Endodermal cell (in vitro differentiated cells): ENCODE measurements around the gene ERG. TPM values are rescaled to one million over a fixed set of nuclear protein-coding genes. Genes with fewer than 3 reads are reported as not detected.

Source experiments
- DNase-seq: peaks from one replicate; pipeline ENCODE4 v3.0.0-alpha.2; 2017
- H3K27ac ChIP-seq: 2 replicates; pipeline ENCODE4 v1.5.1; 2013; ENCODE audit warnings: mild to moderate bottlenecking, low read depth, low read length, moderate library complexity
- H3K27me3 ChIP-seq: 2 replicates; pipeline ENCODE4 v1.6.1; 2013; ENCODE audit warnings: mild to moderate bottlenecking, low read length, moderate library complexity; ENCODE audit not compliant: insufficient read depth, control insufficient read depth, poor library complexity, severe bottlenecking
- H3K36me3 ChIP-seq: 2 replicates; pipeline ENCODE4 v1.7.0; 2013; ENCODE audit warnings: mild to moderate bottlenecking, low read length, moderate library complexity; ENCODE audit not compliant: control insufficient read depth, insufficient read depth
- H3K4me1 ChIP-seq: one replicate; pipeline ENCODE4 v1.7.0; 2013; ENCODE audit warnings: low read length; ENCODE audit not compliant: control insufficient read depth, insufficient read depth
- H3K4me3 ChIP-seq: 2 replicates; pipeline ENCODE4 v1.5.1; 2013; ENCODE audit warnings: mild to moderate bottlenecking, low read length, moderate library complexity
- H3K9ac ChIP-seq: 2 replicates; pipeline ENCODE4 v1.6.1; 2013; ENCODE audit warnings: mild to moderate bottlenecking, low read length, moderate library complexity; ENCODE audit not compliant: poor library complexity, severe bottlenecking; ENCODE audit errors: extremely low read depth
- H3K9me3 ChIP-seq: 2 replicates; pipeline ENCODE4 v1.6.1; 2013; ENCODE audit warnings: mild to moderate bottlenecking, low read length, moderate library complexity; ENCODE audit not compliant: control insufficient read depth
- H3K27ac Mint-ChIP-seq: 2 replicates; pipeline ENCODE4 v1.8.0; 2020; ENCODE audit warnings: mixed read lengths
- H3K27me3 Mint-ChIP-seq: 2 replicates; pipeline ENCODE4 v1.8.0; 2021; ENCODE audit warnings: mild to moderate bottlenecking, mixed read lengths; ENCODE audit not compliant: insufficient read depth
- H3K36me3 Mint-ChIP-seq: 2 replicates; pipeline ENCODE4 v1.8.0; 2020; ENCODE audit warnings: low read depth, mixed read lengths
- H3K4me1 Mint-ChIP-seq: 2 replicates; pipeline ENCODE4 v1.8.0; 2020; ENCODE audit warnings: mixed read lengths
- H3K4me3 Mint-ChIP-seq: 2 replicates; pipeline ENCODE4 v1.8.0; 2020; ENCODE audit warnings: mild to moderate bottlenecking, moderate library complexity, mixed read lengths
- H3K9me3 Mint-ChIP-seq: 2 replicates; pipeline ENCODE4 v1.8.0; 2020; ENCODE audit warnings: mild to moderate bottlenecking, mixed read lengths
- CTCF ChIP-seq: fragments of 200-600 bp; sonication (generic); conservative IDR thresholded peaks from 2 replicates; pipeline ENCODE4 v1.5.0; 2021; ENCODE audit warnings: antibody characterized with exemption, mild to moderate bottlenecking
- WGBS, 2 experiments: methylation state at CpG; one replicate each; pipeline versions ENCODE4 v1.1.5 to v1.1.7; 2013; ENCODE audit warnings: missing lambda C conversion rate in 2 of 2, mixed read lengths in 1 of 2; ENCODE audit not compliant: insufficient coverage in 1 of 2, insufficient read length in 1 of 2; 5-methylcytosine and 5-hydroxymethylcytosine counted together
- total RNA-seq, 2 donors: library from RNA; stranded (reverse); fragmentation: NEBNext Ultra II Directional in 1 of 2; extraction: Animal tissue kit (Norgen Biotek cat#: 25700) in 1 of 2; gene quantifications; 2 replicates in 1 of 2; 3 replicates in 1 of 2; pipeline ENCODE4 v1.2.1, GENCODE V29; 2021

ERG gene
- total RNA-seq, 2 donors from 2014 or later: not detected

DNA sequence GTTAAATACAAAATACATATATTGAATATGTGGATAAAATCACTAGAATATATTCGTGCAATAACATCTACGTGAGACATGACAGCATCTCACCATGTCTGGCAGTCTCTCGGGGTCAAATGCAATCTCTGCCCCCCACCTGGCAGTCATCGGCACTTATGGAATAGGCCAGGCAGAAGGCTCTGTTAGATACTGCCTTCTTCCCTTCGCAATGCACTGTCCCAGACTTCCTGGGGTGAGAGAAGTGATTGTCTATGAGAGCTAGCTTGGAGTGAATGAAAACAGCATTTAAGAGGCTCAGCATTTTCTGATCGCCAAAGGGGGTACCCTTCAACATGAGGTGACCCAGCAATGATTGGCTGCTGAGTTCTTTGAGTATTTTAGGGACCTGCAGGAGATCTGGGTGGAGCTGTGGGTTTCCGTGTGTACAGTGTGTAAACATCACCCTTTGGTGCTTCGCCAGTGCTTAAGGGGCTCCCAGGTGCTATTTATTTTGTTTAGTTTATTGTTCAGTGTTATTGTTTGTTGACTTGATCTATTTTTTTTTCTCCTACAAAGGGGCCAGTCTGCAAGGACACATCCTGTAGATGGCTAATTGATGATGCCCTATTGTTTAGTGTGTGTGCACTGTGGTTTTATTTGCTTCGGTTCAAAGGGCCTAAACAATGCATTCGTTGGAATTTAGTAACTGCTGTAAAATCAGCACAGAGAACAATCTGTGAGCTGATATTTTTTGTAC is 10.2 kb downstream of the ERG start:
- no peaks in the 10 kb centered on the region for H3K36me3 Mint-ChIP-seq
- DNase-seq: no peak
- Histone ChIP-seq H3K27ac (no peak overlapping the region), H3K9ac (no peak overlapping the region), H3K36me3 (no peaks in the 10 kb centered on the region), H3K4me1 (no peaks in the 10 kb centered on the region), H3K4me3 (no peak overlapping the region), H3K27me3 (no peaks in the 10 kb centered on the region), H3K9me3 (no peaks in the 10 kb centered on the region)
- TF ChIP-seq CTCF: no peak
- H3K27ac Mint-ChIP-seq: no peak overlapping the region
- H3K4me3 Mint-ChIP-seq: no peak overlapping the region
- peaks cover 19% of the 10 kb centered on the region for H3K4me1 Mint-ChIP-seq
- WGBS, 2 experiments: 87 to 92% methylated on average over 3 to 10 of the region's 10 CpGs
- no peaks in the 10 kb centered on the region for H3K9me3 Mint-ChIP-seq
- H3K27me3 Mint-ChIP-seq: no peaks in the 10 kb centered on the region

- peaks cover 19% of the 10 kb centered on the region for H3K4me1 Mint-ChIP-seq
Measured at GRCh38 chr21:38486706-38487105, 11.6 kb downstream of the ERG start.

DNA sequence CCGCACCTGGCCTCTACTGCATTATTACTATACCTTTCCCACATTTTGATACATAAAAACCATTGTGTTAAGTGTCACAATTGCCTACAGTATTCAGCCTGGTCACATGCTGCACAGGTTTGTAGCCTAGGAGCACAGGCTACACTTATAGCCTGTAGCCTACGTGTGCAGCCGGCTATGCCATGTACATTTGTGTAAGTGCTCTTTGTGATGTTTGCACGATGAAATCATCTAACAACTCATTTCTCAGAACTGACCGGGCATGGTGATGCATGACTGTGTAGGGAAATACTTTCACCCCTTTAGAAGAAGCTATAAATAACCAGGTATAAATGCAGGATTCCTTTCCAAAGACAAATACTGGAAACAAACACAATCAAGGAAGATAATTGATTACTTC is 12.1 kb downstream of the ERG start:
- Mint-ChIP-seq H3K9me3 (no peaks in the 10 kb centered on the region), H3K36me3 (no peaks in the 10 kb centered on the region), H3K27ac (no peak overlapping the region), H3K27me3 (no peaks in the 10 kb centered on the region), H3K4me1 (peaks cover 19% of the 10 kb centered on the region), H3K4me3 (no peak overlapping the region)
- no peaks in the 10 kb centered on the region for H3K4me1 ChIP-seq
- no peak overlapping the region for H3K9ac ChIP-seq
- no peak overlapping the region for H3K27ac ChIP-seq
- H3K36me3 ChIP-seq: no peaks in the 10 kb centered on the region
- no peaks in the 10 kb centered on the region for H3K9me3 ChIP-seq
- 91 to 100% methylated on average over 1 to 5 of the region's 5 CpGs for WGBS, 2 experiments
- TF ChIP-seq CTCF: no peak
- no peak overlapping the region for H3K4me3 ChIP-seq
- DNase-seq: no peak
- no peaks in the 10 kb centered on the region for H3K27me3 ChIP-seq

More at GRCh38 chr21:38486706-38487105, 11.6 kb downstream of the ERG start:
- DNase-seq: no peak
- WGBS, 2 experiments: 97 to 100% methylated on average over 2 to 5 of the region's 6 CpGs
- Histone ChIP-seq H3K9ac (no peak overlapping the region), H3K9me3 (no peaks in the 10 kb centered on the region), H3K27me3 (no peaks in the 10 kb centered on the region), H3K4me1 (no peaks in the 10 kb centered on the region), H3K4me3 (no peak overlapping the region), H3K27ac (no peak overlapping the region), H3K36me3 (no peaks in the 10 kb centered on the region)
- Mint-ChIP-seq H3K27ac (no peak overlapping the region), H3K36me3 (no peaks in the 10 kb centered on the region), H3K4me3 (no peak overlapping the region), H3K27me3 (no peaks in the 10 kb centered on the region), H3K9me3 (no peaks in the 10 kb centered on the region)
- TF ChIP-seq CTCF: no peak
